HEK293 (cell line): ENCODE data around the gene OXCT2.

ENCODE experiments used
- HOXD13 ChIP-seq: sonication (generic); formaldehyde crosslinking; IDR thresholded peaks from 2 replicates; pipeline ENCODE4 v1.8.0; 2022; ENCODE audit warnings: missing genetic modification reagents, borderline replicate concordance
- INSM2 ChIP-seq: fragments of 450-650 bp; formaldehyde crosslinking; IDR thresholded peaks from 2 replicates; pipeline ENCODE4 v1.5.1; 2016; ENCODE audit warnings: missing biosample characterization, missing genetic modification characterization
- KLF10 ChIP-seq: fragments of 450-650 bp; IDR thresholded peaks from 2 replicates; pipeline ENCODE4 v1.5.1; 2018; ENCODE audit warnings: missing biosample characterization, mild to moderate bottlenecking, missing genetic modification characterization
- MYNN ChIP-seq: fragments of 450-650 bp; formaldehyde crosslinking; IDR thresholded peaks from 2 replicates; pipeline ENCODE4 v1.5.1; 2016; ENCODE audit warnings: missing biosample characterization, missing genetic modification characterization, borderline replicate concordance
- PRDM2 ChIP-seq: fragments of 450-650 bp; formaldehyde crosslinking; IDR thresholded peaks from 2 replicates; pipeline ENCODE4 v1.5.1; 2016; ENCODE audit warnings: missing biosample characterization, missing genetic modification characterization, borderline replicate concordance
- SCRT1 ChIP-seq: fragments of 450-650 bp; formaldehyde crosslinking; IDR thresholded peaks from 2 replicates; pipeline ENCODE4 v1.5.1; 2016; ENCODE audit warnings: missing biosample characterization, missing genetic modification characterization, borderline replicate concordance
- SP3 ChIP-seq: fragments of 450-650 bp; formaldehyde crosslinking; IDR thresholded peaks from 2 replicates; pipeline ENCODE4 v1.5.1; 2016; ENCODE audit warnings: missing biosample characterization, missing genetic modification characterization
- ZBTB21 ChIP-seq: fragments of 450-650 bp; formaldehyde crosslinking; IDR thresholded peaks from 2 replicates; pipeline ENCODE4 v1.5.1; 2017; ENCODE audit warnings: missing biosample characterization, missing genetic modification characterization
- ZFP3 ChIP-seq: fragments of 450-650 bp; formaldehyde crosslinking; IDR thresholded peaks from 2 replicates; pipeline ENCODE4 v1.5.1; 2016; ENCODE audit warnings: low read depth, missing biosample characterization, missing genetic modification characterization
- ZNF157 ChIP-seq: fragments of 450-650 bp; formaldehyde crosslinking; IDR thresholded peaks from 2 replicates; pipeline ENCODE4 v1.5.1; 2016; ENCODE audit warnings: missing biosample characterization, missing genetic modification characterization
- ZNF223 ChIP-seq: fragments of 450-650 bp; formaldehyde crosslinking; IDR thresholded peaks from 2 replicates; pipeline ENCODE4 v1.5.1; 2016; ENCODE audit warnings: missing biosample characterization, missing genetic modification characterization
- ZNF24 ChIP-seq: fragments of 450-650 bp; formaldehyde crosslinking; IDR thresholded peaks from 2 replicates; pipeline ENCODE4 v1.5.1; 2016; ENCODE audit warnings: missing biosample characterization, missing genetic modification characterization
- ZNF266 ChIP-seq: fragments of 450-650 bp; formaldehyde crosslinking; IDR thresholded peaks from 2 replicates; pipeline ENCODE4 v1.5.1; 2016; ENCODE audit warnings: missing biosample characterization, missing genetic modification characterization, low read depth
- ZNF324 ChIP-seq: fragments of 450-650 bp; formaldehyde crosslinking; IDR thresholded peaks from 2 replicates; pipeline ENCODE4 v1.5.1; 2016; ENCODE audit warnings: missing biosample characterization, missing genetic modification characterization
- ZNF518A ChIP-seq: fragments of 450-650 bp; formaldehyde crosslinking; conservative IDR thresholded peaks from 2 replicates; pipeline ENCODE4 v1.5.1; 2016; ENCODE audit warnings: low read depth, missing biosample characterization, missing genetic modification characterization
- ZNF521 ChIP-seq: fragments of 450-650 bp; formaldehyde crosslinking; IDR thresholded peaks from 2 replicates; pipeline ENCODE4 v1.5.1; 2017; ENCODE audit warnings: missing biosample characterization, mild to moderate bottlenecking, missing genetic modification characterization
- ZNF560 ChIP-seq: fragments of 450-650 bp; formaldehyde crosslinking; IDR thresholded peaks from 2 replicates; pipeline ENCODE4 v1.5.1; 2017; ENCODE audit warnings: missing biosample characterization, missing genetic modification characterization, borderline replicate concordance
- ZNF623 ChIP-seq: fragments of 450-650 bp; formaldehyde crosslinking; IDR thresholded peaks from 2 replicates; pipeline ENCODE4 v1.5.1; 2016; ENCODE audit warnings: missing biosample characterization, missing genetic modification characterization
- ZNF624 ChIP-seq: fragments of 450-650 bp; formaldehyde crosslinking; IDR thresholded peaks from 2 replicates; pipeline ENCODE4 v1.5.1; 2017; ENCODE audit warnings: missing biosample characterization, missing genetic modification characterization
- ZNF664 ChIP-seq: fragments of 450-650 bp; formaldehyde crosslinking; IDR thresholded peaks from 2 replicates; pipeline ENCODE4 v1.5.1; 2016; ENCODE audit warnings: missing biosample characterization, missing genetic modification characterization
- ZNF677 ChIP-seq: fragments of 450-650 bp; IDR thresholded peaks from 2 replicates; pipeline ENCODE4 v1.5.0; 2018; ENCODE audit warnings: missing biosample characterization, mild to moderate bottlenecking, missing genetic modification characterization, moderate library complexity
- ZNF701 ChIP-seq: fragments of 450-650 bp; formaldehyde crosslinking; IDR thresholded peaks from 2 replicates; pipeline ENCODE4 v1.5.1; 2016; ENCODE audit warnings: missing biosample characterization, missing genetic modification characterization
- TF ChIP-seq, protein P1 (sequence below): fragments of 450-650 bp; formaldehyde crosslinking; IDR thresholded peaks from 2 replicates; pipeline ENCODE4 v1.5.1; 2016; ENCODE audit warnings: missing biosample characterization, missing genetic modification characterization
- TF ChIP-seq, protein P2 (sequence below): fragments of 450-650 bp; formaldehyde crosslinking; IDR thresholded peaks from 2 replicates; pipeline ENCODE4 v1.5.1; 2016; ENCODE audit warnings: missing biosample characterization, missing genetic modification characterization

Gene OXCT2

GRCh38 chr1:39720094-39720999, 50.8 kb downstream of the OXCT2 start (continued):
- peak; percentile 95 for TF ChIP-seq ZNF518A
- no peak for TF ChIP-seq PRDM2 (tag by site-specific recombination)
- TF ChIP-seq INSM2 (tag by site-specific recombination) = no peak
- TF ChIP-seq ZNF677 (tag by site-specific recombination) = no peak
- peak; percentile 85 for TF ChIP-seq ZNF623
- no peak for TF ChIP-seq SCRT1 (tag by site-specific recombination)
- TF ChIP-seq ZNF624 (tag by site-specific recombination) = no peak
- no peak for TF ChIP-seq ZNF157
- TF ChIP-seq SP3 (tag by site-specific recombination) = no peak; the same call in 1 of the 2 replicates
- TF ChIP-seq ZNF324 (tag by site-specific recombination) = no peak
- TF ChIP-seq ZNF701 = no peak
- TF ChIP-seq, protein P1, sequence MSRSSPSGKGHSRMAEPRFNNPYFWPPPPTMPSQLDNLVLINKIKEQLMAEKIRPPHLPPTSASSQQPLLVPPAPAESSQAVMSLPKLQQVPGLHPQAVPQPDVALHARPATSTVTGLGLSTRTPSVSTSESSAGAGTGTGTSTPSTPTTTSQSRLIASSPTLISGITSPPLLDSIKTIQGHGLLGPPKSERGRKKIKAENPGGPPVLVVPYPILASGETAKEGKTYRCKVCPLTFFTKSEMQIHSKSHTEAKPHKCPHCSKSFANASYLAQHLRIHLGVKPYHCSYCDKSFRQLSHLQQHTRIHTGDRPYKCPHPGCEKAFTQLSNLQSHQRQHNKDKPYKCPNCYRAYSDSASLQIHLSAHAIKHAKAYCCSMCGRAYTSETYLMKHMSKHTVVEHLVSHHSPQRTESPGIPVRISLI (tag by site-specific recombination) = peak; percentile 90
- no peak for TF ChIP-seq KLF10
- no peak for TF ChIP-seq ZNF521 (tag by site-specific recombination)
- TF ChIP-seq ZNF664 (tag by site-specific recombination) = peak; percentile 70
- no peak for TF ChIP-seq HOXD13 (CRISPR knock-in tag)
- TF ChIP-seq ZBTB21 (tag by site-specific recombination) = peak; percentile 66
- TF ChIP-seq ZNF560 = peak; percentile 87
- no peak; the same call in 1 of the 2 replicates for TF ChIP-seq ZFP3 (tag by site-specific recombination)
- no peak for TF ChIP-seq MYNN (tag by site-specific recombination)
- TF ChIP-seq ZNF223 (tag by site-specific recombination) = peak; percentile 77; the same call in 1 of the 2 replicates
- peak; percentile 80 for TF ChIP-seq ZNF266 (tag by site-specific recombination)
- peak; percentile 48; the same call in 1 of the 2 replicates for TF ChIP-seq ZNF24 (tag by site-specific recombination)
- TF ChIP-seq, protein P2, sequence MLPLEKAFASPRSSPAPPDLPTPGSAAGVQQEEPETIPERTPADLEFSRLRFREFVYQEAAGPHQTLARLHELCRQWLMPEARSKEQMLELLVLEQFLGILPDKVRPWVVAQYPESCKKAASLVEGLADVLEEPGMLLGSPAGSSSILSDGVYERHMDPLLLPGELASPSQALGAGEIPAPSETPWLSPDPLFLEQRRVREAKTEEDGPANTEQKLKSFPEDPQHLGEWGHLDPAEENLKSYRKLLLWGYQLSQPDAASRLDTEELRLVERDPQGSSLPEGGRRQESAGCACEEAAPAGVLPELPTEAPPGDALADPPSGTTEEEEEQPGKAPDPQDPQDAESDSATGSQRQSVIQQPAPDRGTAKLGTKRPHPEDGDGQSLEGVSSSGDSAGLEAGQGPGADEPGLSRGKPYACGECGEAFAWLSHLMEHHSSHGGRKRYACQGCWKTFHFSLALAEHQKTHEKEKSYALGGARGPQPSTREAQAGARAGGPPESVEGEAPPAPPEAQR (tag by site-specific recombination) = no peak
